Measurements from ENCODE around the gene LSM5. TPM values are rescaled to one million over a fixed set of nuclear protein-coding genes. Genes with fewer than 3 reads are reported as not detected.
"Not testable (repeated sequence)": the region's sequence is repeated elsewhere in the genome, so short reads cannot be mapped to it uniquely, and the experiment has no call there.

LSM5 gene
- total RNA-seq, 4 donors from 2014 or later: 30.7 to 82.0 (median 50.0) TPM

- TF ChIP-seq CTCF (IDR thresholded peaks at IDR 0.05) (no peak), POLR2A (IDR thresholded peaks at IDR 0.05) (no peak)
- no peak for DNase-seq
- intact Hi-C loops (cut with DNase I; ENCODE audit: low total_unique reads): no loop called here
These were observed 16.3 kb upstream of the LSM5 start for GRCh38 chr7:32506266-32507054.

GRCh38 chr7:32502728-32503127 lies 12.5 kb upstream of the LSM5 start:
- Histone ChIP-seq H3K27me3 (no peaks in the 10 kb centered on the region), H3K4me1 (peaks cover 0 to 6% of the 10 kb centered on the region in 2 donors), H3K9me3 (no peaks in the 10 kb centered on the region), H3K27ac (no peak overlapping the region), H3K36me3 (no peaks in the 10 kb centered on the region), H3K4me3 (no peak overlapping the region)
- intact Hi-C loops (cut with DNase I; ENCODE audit: low total_unique reads): no loop called here
- no peak for DNase-seq
- no peak for TF ChIP-seq POLR2A (IDR thresholded peaks at IDR 0.05)
- no peak for TF ChIP-seq CTCF (IDR thresholded peaks at IDR 0.05)

More at GRCh38 chr7:32506266-32507054, 16.3 kb upstream of the LSM5 start:
- Histone ChIP-seq H3K36me3 (no peaks in the 10 kb centered on the region), H3K4me1 (peaks cover 0 to 4% of the 10 kb centered on the region in 2 donors), H3K4me3 (no peak overlapping the region), H3K27ac (no peak overlapping the region), H3K9me3 (no peaks in the 10 kb centered on the region), H3K27me3 (no peaks in the 10 kb centered on the region)

DNA sequence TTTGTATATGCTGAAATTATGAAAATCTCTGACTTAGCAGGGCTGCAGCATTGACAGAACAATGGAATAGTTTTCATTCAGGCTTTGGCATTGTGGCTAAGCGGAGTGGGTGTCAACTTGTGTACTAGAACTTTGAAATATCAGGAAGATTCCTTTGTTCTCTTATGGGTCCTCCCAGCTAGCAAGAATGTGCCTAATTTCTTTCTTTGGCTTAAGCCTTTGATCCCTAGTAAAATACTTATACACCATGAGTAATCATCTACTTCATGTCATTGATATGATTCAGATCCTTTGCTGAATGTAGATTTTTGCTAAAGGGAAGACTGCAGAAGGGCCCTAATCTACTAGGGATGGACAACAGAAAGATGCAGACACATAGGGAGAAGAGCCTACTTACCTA lies 11.3 kb upstream of the LSM5 start:
- no peaks in the 10 kb centered on the region for H3K9me3 ChIP-seq
- DNase-seq: no peak
- peaks cover 4 to 6% of the 10 kb centered on the region in 2 donors for H3K4me1 ChIP-seq
- intact Hi-C loops (cut with DNase I; ENCODE audit: low total_unique reads): no loop called here
- no peaks in the 10 kb centered on the region for H3K27me3 ChIP-seq
- no peak overlapping the region for H3K27ac ChIP-seq
- TF ChIP-seq CTCF (IDR thresholded peaks at IDR 0.05) (no peak), POLR2A (IDR thresholded peaks at IDR 0.05) (no peak)
- no peaks in the 10 kb centered on the region for H3K36me3 ChIP-seq
- no peak overlapping the region for H3K4me3 ChIP-seq

- Histone ChIP-seq H3K4me1 (peaks cover 5 to 6% of the 10 kb centered on the region in 2 donors), H3K4me3 (no peak overlapping the region), H3K27me3 (no peaks in the 10 kb centered on the region), H3K36me3 (no peaks in the 10 kb centered on the region), H3K9me3 (no peaks in the 10 kb centered on the region), H3K27ac (no peak overlapping the region)
- no peak for TF ChIP-seq CTCF (IDR thresholded peaks at IDR 0.05)
- TF ChIP-seq POLR2A (IDR thresholded peaks at IDR 0.05): no peak
- no peak for DNase-seq
- intact Hi-C loops (cut with DNase I; ENCODE audit: low total_unique reads): no loop called here
These were observed 10.8 kb upstream of the LSM5 start for GRCh38 chr7:32500922-32501341.

DNA sequence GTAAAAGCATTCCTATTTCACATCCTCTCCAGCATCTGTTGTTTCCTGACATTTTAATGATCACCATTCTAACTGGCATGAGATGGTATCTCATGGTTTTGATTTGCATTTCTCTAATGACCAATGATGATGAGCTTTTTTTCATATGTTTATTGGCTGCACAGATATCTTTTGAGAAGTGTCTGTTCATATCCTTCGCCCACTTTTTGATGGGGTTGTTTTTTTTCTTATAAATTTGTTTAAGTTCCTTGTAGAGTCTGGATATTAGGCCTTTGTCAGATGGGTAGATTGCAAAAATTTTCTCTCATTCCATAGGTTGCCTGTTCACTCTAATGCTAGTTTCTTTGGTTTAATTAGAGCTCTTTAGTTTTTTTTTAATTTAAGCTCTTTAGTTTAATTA lies 10.0 kb upstream of the LSM5 start:
- H3K4me1 ChIP-seq; H3K36me3 ChIP-seq; H3K27ac ChIP-seq; H3K9me3 ChIP-seq; intact Hi-C loops (cut with DNase I; ENCODE audit: low total_unique reads); H3K4me3 ChIP-seq; DNase-seq; H3K27me3 ChIP-seq: not testable (repeated sequence)

GRCh38 chr7:32499755-32500154 lies 9.6 kb upstream of the LSM5 start:
- H3K27ac ChIP-seq; DNase-seq; H3K27me3 ChIP-seq; intact Hi-C loops (cut with DNase I; ENCODE audit: low total_unique reads); H3K4me1 ChIP-seq; H3K9me3 ChIP-seq; H3K4me3 ChIP-seq; H3K36me3 ChIP-seq: not testable (repeated sequence)

Data from uterus (tissue), 4 donors.